Islet of Langerhans (tissue), 1 donor: ENCODE results near the gene LIPT2.
"Not testable (repeated sequence)": the region's sequence is repeated elsewhere in the genome, so short reads cannot be mapped to it uniquely, and the experiment has no call there.

Experiments used
- FAIRE-seq: peaks from one replicate; lab custom pipeline; 2011; peaks lifted over from hg19 to GRCh38; lab: Jason Lieb, UNC

LIPT2 gene

GRCh38 chr11:74492974-74493790 is at the start of gene LIPT2:
Gene LIPT2, minus strand, starts transcription at chr11:74493724. Its CDS starts 21 bp downstream, at chr11:74493703.
- FAIRE-seq, result peak; percentile 65

DNA sequence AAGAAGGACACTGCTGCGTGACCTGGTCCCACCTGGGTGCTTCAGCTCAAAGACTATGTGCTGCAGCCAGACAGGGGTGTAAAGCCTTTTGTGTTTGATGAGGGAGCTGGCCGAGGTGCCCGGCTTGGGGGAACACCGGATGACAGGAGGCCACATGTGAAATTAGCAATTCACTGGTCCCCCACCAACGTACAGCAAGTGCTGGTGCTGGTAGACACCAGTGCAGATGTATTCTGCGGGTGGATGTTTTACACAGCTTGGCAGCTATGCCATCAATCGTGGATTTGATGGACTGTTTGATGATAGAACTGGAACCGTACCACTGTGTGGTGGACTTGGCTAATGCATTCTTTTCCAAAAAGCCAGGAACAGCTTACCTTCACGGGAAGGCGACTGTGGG is 47.9 kb upstream of the LIPT2 start:
- no peak for FAIRE-seq

DNA sequence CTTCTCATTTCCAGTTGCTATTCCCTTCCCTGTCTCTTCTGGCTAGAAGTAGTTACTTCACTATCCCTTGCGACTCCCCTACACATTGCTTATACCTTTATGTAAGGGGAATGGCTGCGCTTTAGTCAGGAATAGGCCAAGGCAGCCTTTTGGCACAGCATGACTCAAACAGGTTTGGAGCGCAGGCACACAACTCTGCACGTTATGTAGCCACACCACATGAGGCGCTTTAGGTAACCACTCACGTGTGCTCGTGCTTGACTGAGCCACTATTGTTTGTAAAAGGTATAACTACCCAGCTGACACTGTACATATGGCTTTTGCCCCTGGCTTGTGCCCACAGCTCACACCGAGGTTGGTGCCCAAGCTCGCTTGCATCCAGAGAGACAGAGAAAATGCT is 46.7 kb upstream of the LIPT2 start:
- no peak for FAIRE-seq

- no peak for FAIRE-seq
Measured at GRCh38 chr11:74538680-74539079, 45.2 kb upstream of the LIPT2 start.

GRCh38 chr11:74535371-74536160 is 42.0 kb upstream of the LIPT2 start:
- FAIRE-seq, result no peak

DNA sequence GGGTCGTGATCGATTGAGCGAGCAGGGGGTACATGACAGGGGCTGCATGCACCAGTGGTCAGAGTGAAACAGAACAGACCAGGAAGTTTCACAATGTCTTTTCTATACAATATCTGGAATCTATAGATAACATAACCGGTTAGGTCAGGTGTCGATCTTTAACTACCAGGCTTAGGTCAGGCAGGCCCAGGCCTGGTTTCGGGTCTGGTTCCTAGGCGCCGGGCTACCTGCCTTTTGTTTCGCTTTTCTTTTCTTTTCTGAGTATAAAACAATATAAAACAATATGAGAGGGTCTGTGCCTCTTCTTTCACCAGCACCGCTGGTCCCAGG is 41.4 kb upstream of the LIPT2 start:
- not testable (repeated sequence) for FAIRE-seq

DNA sequence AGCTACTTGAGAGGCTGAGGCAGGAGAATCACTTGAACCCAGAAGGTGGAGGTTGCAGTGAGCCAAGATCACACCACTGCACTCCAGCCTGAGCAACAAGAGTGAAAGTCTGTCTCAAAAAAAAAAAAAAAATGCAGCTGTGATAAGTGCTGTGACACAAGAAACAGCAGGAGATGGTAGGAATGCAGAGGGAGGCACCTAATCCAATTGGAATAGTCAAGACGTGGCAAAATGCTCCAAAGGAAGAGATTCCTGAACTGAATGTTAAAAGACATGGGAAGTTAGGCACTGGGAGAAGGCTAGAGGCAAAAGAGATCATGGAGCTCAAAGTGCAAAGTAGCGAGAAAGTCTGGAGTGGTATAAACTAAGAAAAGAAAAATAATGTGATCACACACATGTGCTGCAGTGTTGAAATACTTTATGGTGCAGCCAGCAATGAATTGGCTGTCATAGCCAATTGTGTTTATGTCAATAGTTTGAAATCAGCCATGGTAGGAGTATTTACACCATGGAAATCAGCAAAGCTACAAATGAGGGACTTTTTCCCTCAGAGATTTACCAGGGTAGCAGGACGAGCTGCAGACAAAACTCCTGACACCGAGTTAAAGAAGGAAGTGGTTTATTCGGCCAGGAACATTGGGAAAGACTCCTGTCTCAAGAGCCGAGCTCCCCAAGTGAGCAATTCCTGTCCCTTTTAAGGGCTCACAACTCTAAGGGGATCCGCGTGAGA is 40.9 kb upstream of the LIPT2 start:
- FAIRE-seq, result no peak

DNA sequence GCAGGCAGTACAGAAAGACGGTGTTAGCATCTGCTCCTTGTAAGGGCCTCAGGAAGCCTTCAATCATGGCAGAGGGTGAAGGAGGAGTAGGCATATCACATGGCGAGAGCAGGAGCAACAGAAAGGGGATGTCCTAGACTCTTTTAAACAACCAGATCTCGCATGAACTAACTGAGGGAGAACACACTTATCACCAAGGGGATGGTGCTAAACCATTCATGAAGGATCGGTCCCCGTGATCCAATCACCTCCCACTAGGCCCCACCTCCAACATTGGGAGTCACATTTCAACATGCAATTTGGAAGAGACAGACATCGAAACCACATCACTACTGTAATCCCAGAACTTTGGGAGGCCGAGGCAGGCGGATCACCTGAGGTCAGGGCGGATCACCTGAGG is 39.9 kb upstream of the LIPT2 start:
- FAIRE-seq, result no peak

GRCh38 chr11:74532501-74533246 is 39.1 kb upstream of the LIPT2 start:
- FAIRE-seq, result no peak

DNA sequence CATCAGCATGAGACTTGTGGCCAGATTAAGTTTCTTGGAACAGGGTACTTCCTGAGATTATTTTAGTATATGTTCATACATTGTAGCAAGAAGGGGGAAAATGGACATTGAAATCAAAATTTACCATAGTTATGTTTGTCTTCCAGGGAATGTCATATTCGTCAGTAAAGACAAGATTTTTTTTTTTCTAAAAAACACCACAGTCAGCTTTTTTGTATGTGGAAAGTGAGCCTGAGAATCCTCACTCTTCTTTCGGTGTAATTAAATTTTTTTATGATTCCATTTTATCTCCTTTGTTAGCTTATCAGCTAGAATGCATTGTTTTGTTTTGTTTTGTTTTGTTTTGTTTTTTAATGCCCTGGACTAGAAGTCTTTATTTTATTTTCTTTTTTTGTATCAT is 31.5 kb upstream of the LIPT2 start:
- FAIRE-seq, result no peak

DNA sequence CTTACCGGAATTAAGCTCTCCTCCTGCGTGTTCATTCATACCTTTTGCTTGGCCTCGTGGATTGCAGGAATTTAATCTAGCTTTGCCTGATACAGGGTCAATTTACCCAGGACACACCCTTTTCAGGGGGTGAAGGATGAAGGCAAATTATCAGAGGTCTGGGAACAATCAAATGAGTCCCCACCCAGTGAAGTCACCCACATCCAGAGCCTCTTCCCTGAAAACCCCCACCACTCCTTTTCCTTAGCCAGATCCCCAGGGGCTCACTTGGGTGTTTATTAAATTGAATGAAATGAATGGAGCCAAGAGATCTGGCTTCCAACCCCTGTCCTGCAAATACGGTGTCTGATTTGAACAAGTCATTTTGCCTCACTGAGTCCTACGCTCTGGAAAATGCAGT is 31.0 kb upstream of the LIPT2 start:
- no peak for FAIRE-seq

GRCh38 chr11:74522776-74523175 is 29.3 kb upstream of the LIPT2 start:
- FAIRE-seq, result no peak

DNA sequence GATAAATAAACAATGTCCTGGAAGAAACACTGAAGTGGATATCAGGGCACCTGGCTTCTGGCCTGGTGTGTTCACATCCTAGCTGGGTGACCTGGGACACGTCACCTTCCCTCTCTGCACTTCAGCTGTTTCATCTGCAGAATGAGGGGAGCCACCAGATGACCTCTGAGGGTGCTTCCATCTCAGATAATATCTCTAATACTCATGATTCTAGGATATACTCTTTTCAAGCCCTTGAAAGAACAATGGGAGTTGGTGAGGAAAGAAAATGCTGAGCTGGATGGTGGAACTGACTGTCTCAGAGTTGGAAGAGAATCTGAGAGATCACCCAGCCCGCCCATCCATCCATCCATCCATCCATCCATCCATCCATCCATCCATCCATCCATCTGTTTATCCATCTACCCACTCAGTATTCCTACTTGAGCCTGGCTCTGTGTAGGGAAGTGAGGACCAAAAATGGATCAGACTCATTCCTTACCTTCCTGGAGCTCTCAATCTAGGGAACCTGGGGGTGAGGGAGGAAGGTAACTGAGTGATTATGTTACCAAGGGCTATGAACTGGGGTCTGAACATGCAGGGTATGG is 28.2 kb upstream of the LIPT2 start:
- no peak for FAIRE-seq

DNA sequence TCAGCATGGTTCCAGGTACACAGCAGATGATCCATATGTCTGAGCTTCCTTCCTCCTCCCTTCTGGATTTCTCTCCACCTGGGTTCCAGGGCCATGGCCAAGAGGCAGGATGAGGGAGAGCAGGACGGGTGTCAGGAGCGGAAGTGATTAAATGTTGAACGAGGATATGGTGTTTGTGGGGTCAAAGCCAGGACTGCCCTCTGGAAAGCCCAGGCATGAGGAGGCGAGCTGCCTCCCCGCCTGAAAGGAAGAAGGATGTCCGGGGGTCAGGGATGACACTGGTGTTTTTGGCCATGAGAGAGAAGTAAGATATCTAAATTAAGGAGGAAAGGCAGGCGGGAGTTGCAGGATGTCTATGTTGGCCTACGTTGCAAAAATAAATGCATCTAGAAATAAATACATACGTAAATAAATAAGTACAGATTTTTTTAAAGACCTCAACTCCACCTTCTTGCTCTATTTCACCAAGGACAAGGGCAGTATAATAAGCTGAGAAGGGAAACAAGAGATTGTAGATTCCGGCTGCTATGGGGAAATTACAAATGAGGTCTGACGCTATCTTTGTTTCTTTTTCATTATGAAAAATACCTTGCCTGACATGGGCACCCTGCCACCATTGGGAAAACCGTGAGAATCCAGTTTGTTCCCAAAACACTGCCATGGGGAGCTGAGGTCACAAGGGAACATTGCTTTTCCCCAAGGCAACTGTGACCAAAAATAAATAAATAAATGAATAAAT is 27.6 kb upstream of the LIPT2 start:
- FAIRE-seq, result no peak

DNA sequence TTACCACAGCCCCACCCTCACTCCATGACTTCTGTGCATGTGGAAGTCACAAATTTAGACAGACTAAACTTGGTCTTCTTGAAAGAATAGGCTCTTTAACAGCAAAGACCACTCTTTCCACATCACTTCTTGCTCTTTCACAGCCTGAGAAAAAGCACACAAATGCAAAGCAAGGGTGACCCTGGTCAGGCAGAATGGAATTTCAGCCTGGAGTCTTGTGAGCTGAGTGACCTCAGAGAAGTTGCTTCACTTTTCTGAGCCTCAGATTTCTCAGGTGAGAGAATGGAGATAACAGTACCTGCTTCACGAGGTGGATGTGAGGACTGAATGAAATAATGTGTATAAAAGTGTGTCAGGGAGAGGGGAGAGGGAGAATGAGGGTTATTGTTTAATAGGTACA is 26.8 kb upstream of the LIPT2 start:
- FAIRE-seq, result no peak

DNA sequence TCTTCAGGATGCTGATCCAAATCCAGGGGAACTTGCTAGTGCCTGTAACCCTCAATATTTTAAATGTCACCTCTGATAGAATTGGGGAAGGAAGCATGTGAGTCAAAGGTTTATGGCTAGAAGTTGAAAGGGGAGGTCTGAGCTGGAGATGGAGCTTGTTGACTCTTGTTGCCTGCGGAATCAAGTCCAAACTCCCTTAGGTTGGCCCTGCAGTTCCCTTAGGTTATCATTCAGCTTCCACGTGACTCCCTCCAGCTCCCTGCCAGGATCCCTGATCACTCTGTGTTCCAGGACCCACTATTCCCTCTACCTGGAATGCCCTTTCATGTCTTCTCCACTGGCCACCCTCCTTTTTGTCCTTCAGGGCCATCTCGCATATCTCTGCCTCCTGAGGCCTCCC is 26.2 kb upstream of the LIPT2 start:
- FAIRE-seq, result no peak

DNA sequence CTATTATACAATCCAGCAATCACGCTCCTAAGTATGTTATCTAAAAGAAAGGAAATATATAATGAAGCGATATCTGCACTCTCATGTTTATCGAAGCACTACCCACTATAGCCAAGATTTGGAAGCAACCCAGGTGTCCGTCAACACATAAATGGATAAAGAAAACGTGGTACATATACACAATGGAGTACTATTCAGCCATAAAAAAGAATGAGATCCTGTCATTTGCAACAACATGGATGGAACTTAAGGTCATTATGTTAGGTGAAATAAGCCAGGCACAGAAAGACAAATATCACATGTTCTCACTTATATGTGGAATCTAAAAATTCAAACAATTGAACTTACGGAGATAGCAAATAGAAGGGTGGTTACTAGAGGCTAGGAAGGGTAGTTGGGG is 24.1 kb upstream of the LIPT2 start:
- FAIRE-seq, result not testable (repeated sequence)

GRCh38 chr11:74507582-74507981 is 14.1 kb upstream of the LIPT2 start:
- no peak for FAIRE-seq

- no peak for FAIRE-seq
Measured at GRCh38 chr11:74506823-74507222, 13.3 kb upstream of the LIPT2 start.

DNA sequence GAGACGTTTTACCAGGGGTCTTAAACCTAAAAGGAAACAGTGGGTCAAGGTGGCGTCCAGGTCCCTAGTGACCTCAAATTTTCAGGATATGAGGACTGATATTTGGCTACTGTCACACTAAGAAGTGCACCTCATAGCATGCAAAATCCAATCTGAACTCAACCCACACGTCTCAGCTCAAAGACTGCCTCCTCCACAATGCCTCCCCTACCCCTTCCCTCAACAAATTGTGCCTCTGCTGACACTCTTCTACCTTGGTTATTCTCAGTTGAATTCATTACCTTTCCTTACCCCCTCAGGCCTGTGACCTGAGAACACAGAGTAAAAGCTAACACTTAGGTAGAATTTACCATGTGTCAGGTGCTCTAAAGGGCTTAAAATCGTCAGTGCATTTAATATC is 12.4 kb upstream of the LIPT2 start:
- no peak for FAIRE-seq

DNA sequence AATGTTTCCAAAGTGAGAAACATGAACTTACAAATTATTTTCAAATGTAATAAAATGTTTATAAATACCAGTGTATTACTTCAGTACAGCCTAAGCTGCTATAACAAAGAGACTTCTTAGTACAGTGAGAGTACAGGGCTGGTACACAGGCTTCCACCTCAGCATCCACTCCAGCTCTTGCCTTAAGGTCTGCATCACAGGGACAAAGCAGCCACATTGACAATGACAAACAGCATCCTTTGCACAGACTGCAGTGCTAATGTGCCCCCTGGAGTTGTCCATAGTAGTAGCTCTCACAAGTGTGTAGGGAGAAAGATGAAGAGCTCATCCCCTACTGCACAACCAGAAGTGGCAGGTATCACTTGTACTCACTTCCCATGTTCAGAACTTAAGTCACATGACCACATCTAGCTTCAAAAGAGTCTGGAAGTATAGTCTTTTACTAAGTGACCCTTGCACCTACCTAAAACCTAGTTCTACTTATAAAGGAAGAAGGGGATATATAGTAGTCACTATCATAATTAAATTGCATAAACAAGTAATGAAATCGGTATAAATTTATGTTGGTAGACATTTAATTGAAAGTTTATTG is 10.7 kb upstream of the LIPT2 start:
- FAIRE-seq, result no peak
